ENCODE data around the gene ABCC2. TPM values are rescaled to one million over a fixed set of nuclear protein-coding genes. Genes with fewer than 3 reads are reported as not detected.
"Not testable (repeated sequence)": the region's sequence is repeated elsewhere in the genome, so short reads cannot be mapped to it uniquely, and the experiment has no call there.

ABCC2 gene
- polyA plus RNA-seq, 1 donor = 1.0 TPM

GRCh38 chr10:99895066-99895465, 112.6 kb downstream of the ABCC2 start:
- DNase-seq (ENCODE audit: low read depth) = not testable (repeated sequence)

- DNase-seq (ENCODE audit: low read depth) = no peak
These were observed 113.4 kb downstream of the ABCC2 start for GRCh38 chr10:99895867-99896266.

Other genes starting within 250 kb of the ABCC2 start
- gene NKX2-3, start 249.7 kb upstream of the ABCC2 start, polyA plus RNA-seq (ENCODE audit: insufficient read length) = 1.2 TPM
- 32.8 TPM for gene SLC25A28, start 162.2 kb upstream of the ABCC2 start, polyA plus RNA-seq (ENCODE audit: insufficient read length)
- 3.7 TPM for gene ENTPD7, start 123.1 kb upstream of the ABCC2 start, polyA plus RNA-seq (ENCODE audit: insufficient read length)
- 29.8 TPM for gene COX15, start 50.5 kb upstream of the ABCC2 start, polyA plus RNA-seq (ENCODE audit: insufficient read length)
- gene CUTC, start 50.4 kb upstream of the ABCC2 start, polyA plus RNA-seq (ENCODE audit: insufficient read length) = 23.6 TPM
- 15.3 TPM for gene DNMBP, start 227.3 kb downstream of the ABCC2 start, polyA plus RNA-seq (ENCODE audit: insufficient read length)

Measured in forelimb muscle (tissue), 1 donor.